Neuron (in vitro differentiated cells): ENCODE data around the gene PLD3.

ENCODE experiments used
- H2AFZ ChIP-seq: one replicate; pipeline ENCODE4 v1.6.1; 2013; ENCODE audit warnings: low read depth, mild to moderate bottlenecking, inconsistent platforms, low read length, moderate library complexity
- H3K27me3 ChIP-seq: one replicate; pipeline ENCODE4 v1.6.1; 2013; ENCODE audit warnings: low read length; ENCODE audit not compliant: insufficient read depth
- H3K36me3 ChIP-seq: one replicate; pipeline ENCODE4 v1.6.1; 2013; ENCODE audit warnings: low read length; ENCODE audit not compliant: insufficient read depth
- H3K4me1 ChIP-seq: one replicate; pipeline ENCODE4 v1.6.1; 2013; ENCODE audit warnings: low read length; ENCODE audit not compliant: insufficient read depth
- H3K4me3 ChIP-seq: 2 replicates; pipeline ENCODE4 v1.5.1; 2013; ENCODE audit warnings: mild to moderate bottlenecking, low read length, moderate library complexity
- H3K9me3 ChIP-seq: one replicate; pipeline ENCODE4 v1.6.1; 2013; ENCODE audit warnings: low read length

The PLD3 gene

GRCh38 chr19:40420451-40420765 lies 71.9 kb downstream of the PLD3 start:
- H3K4me3 ChIP-seq = peak overlapping the region; percentile 56

GRCh38 chr19:40420766-40421765 lies 72.6 kb downstream of the PLD3 start:
- Histone ChIP-seq H3K4me1 (peaks cover 14% of the 10 kb centered on the region), H3K4me3 (peak overlapping the region; percentile 56), H3K27me3 (no peaks in the 10 kb centered on the region), H2AFZ (peak overlapping the region; percentile 65), H3K9me3 (no peaks in the 10 kb centered on the region), H3K36me3 (peaks cover 7% of the 10 kb centered on the region)

More at GRCh38 chr19:40420451-40420765, 71.9 kb downstream of the PLD3 start:
- Histone ChIP-seq H2AFZ (peak overlapping the region; percentile 65), H3K36me3 (peaks cover 7% of the 10 kb centered on the region), H3K9me3 (no peaks in the 10 kb centered on the region), H3K27me3 (no peaks in the 10 kb centered on the region), H3K4me1 (peaks cover 14% of the 10 kb centered on the region)

GRCh38 chr19:40421993-40422747 lies 73.7 kb downstream of the PLD3 start:
- Histone ChIP-seq H3K9me3 (no peaks in the 10 kb centered on the region), H3K27me3 (no peaks in the 10 kb centered on the region), H3K4me3 (no peak overlapping the region), H3K36me3 (peaks cover 7% of the 10 kb centered on the region), H2AFZ (no peak overlapping the region), H3K4me1 (peaks cover 14% of the 10 kb centered on the region)

- peaks cover 7% of the 10 kb centered on the region for H3K36me3 ChIP-seq
- no peaks in the 10 kb centered on the region for H3K27me3 ChIP-seq
- H2AFZ ChIP-seq = no peak overlapping the region
- peaks cover 11% of the 10 kb centered on the region for H3K4me1 ChIP-seq
- H3K4me3 ChIP-seq = no peak overlapping the region
- no peaks in the 10 kb centered on the region for H3K9me3 ChIP-seq
Observed at GRCh38 chr19:40422748-40423566, 74.5 kb downstream of the PLD3 start.

- Histone ChIP-seq H3K9me3 (no peaks in the 10 kb centered on the region), H3K4me1 (peaks cover 11% of the 10 kb centered on the region), H2AFZ (no peak overlapping the region), H3K27me3 (no peaks in the 10 kb centered on the region), H3K4me3 (no peak overlapping the region), H3K36me3 (peaks cover 7% of the 10 kb centered on the region)
Observed at GRCh38 chr19:40423938-40424337, 75.4 kb downstream of the PLD3 start.

GRCh38 chr19:40424637-40425449 lies 76.3 kb downstream of the PLD3 start:
- H3K4me3 ChIP-seq = peak overlapping the region; percentile 59
- H3K4me1 ChIP-seq = peaks cover 11% of the 10 kb centered on the region
- H3K27me3 ChIP-seq = no peaks in the 10 kb centered on the region
- H3K9me3 ChIP-seq = no peaks in the 10 kb centered on the region
- peak overlapping the region; percentile 98 for H2AFZ ChIP-seq
- peaks cover 7% of the 10 kb centered on the region for H3K36me3 ChIP-seq

GRCh38 chr19:40425450-40426287 lies 77.2 kb downstream of the PLD3 start, which contains the start of gene SERTAD1:
Gene SERTAD1 (minus strand): TSS chr19:40425992. CDS start chr19:40423546, 2,446 bp downstream.
- Histone ChIP-seq H3K36me3 (peaks cover 7% of the 10 kb centered on the region), H3K27me3 (no peaks in the 10 kb centered on the region), H2AFZ (peak within 1 kb of the TSS; percentile 98), H3K9me3 (no peaks in the 10 kb centered on the region), H3K4me1 (peaks cover 11% of the 10 kb centered on the region), H3K4me3 (peak within 1 kb of the TSS; percentile 59)
